OCI-LY7 (cell line): ENCODE measurements around the gene KEL. TPM values are rescaled to one million over a fixed set of nuclear protein-coding genes. Genes with fewer than 3 reads are reported as not detected.

Experiments used
- BruUV-seq: library from RNA; stranded (reverse); fragments of 400-500 nt; replicated peaks from 2 replicates; lab custom pipeline; 2021; lab: Mats Ljungman, UMichigan
- CTCF ChIA-PET: fragments of 300-600 bp; sonication (Branson Sonifier 250); formaldehyde crosslinking; loops from one replicate; lab custom pipeline; 2022; ENCODE audit warnings: antibody characterized with exemption; ENCODE audit not compliant: unreplicated experiment; lab: Charles Lee
- POLR2A ChIA-PET: fragments of 300-600 bp; sonication (Branson Sonifier 250); formaldehyde crosslinking; loops from one replicate; lab custom pipeline; 2022; ENCODE audit warnings: antibody characterized with exemption; lab: Charles Lee
- DNase-seq: peaks from one replicate; pipeline ENCODE4 v3.0.0-alpha.2; 2015; ENCODE audit warnings: low spot score
- H2AFZ ChIP-seq: fragments of 200-600 bp; sonication (generic), shearing (Covaris generic); 2 replicates; pipeline ENCODE4 v1.6.1; 2014; ENCODE audit warnings: mild to moderate bottlenecking, antibody characterized with exemption, low read length, moderate library complexity
- H3K27ac ChIP-seq: fragments of 200-600 bp; sonication (generic); 2 replicates; pipeline ENCODE4 v1.5.1; 2014; ENCODE audit warnings: mixed run types, low read depth, mild to moderate bottlenecking, moderate library complexity, low read length, inconsistent platforms; ENCODE audit not compliant: poor library complexity, severe bottlenecking
- H3K36me3 ChIP-seq: fragments of 200-600 bp; sonication (generic); 2 replicates; pipeline ENCODE4 v1.6.1; 2014; ENCODE audit warnings: mild to moderate bottlenecking, antibody characterized with exemption, low read length, moderate library complexity, mixed read lengths; ENCODE audit not compliant: insufficient read depth
- H3K4me1 ChIP-seq: fragments of 200-600 bp; sonication (generic); 2 replicates; pipeline ENCODE4 v1.5.1; 2014; ENCODE audit warnings: mild to moderate bottlenecking, low read length; ENCODE audit not compliant: insufficient read depth, poor library complexity, severe bottlenecking
- H3K4me2 ChIP-seq: fragments of 200-600 bp; sonication (generic); 2 replicates; pipeline ENCODE4 v1.6.1; 2014; ENCODE audit warnings: mild to moderate bottlenecking, low read length
- H3K4me3 ChIP-seq: fragments of 200-600 bp; sonication (generic); 2 replicates; pipeline ENCODE4 v1.5.1; 2014; ENCODE audit warnings: mild to moderate bottlenecking, low read depth, low read length; ENCODE audit not compliant: poor library complexity, severe bottlenecking
- H3K79me2 ChIP-seq: fragments of 200-600 bp; sonication (generic); 2 replicates; pipeline ENCODE4 v1.6.1; 2016; ENCODE audit warnings: low read depth, mild to moderate bottlenecking, low read length, moderate library complexity, mixed read lengths; ENCODE audit not compliant: insufficient read depth
- H3K9me2 ChIP-seq: fragments of 200-600 bp; sonication (generic); 2 replicates; pipeline ENCODE4 v1.6.1; 2016; ENCODE audit warnings: mild to moderate bottlenecking, low read length, mixed read lengths; ENCODE audit not compliant: insufficient read depth
- H3K9me3 ChIP-seq: fragments of 200-600 bp; sonication (generic); 2 replicates; pipeline ENCODE4 v1.6.1; 2014; ENCODE audit warnings: mild to moderate bottlenecking, mixed run types, low read length, mixed read lengths
- H4K20me1 ChIP-seq: fragments of 200-600 bp; sonication (generic); 2 replicates; pipeline ENCODE4 v1.6.1; 2014; ENCODE audit warnings: mild to moderate bottlenecking, antibody characterized with exemption, low read length, moderate library complexity, mixed read lengths; ENCODE audit not compliant: insufficient read depth
- CTCF ChIP-seq: fragments of 200-600 bp; sonication (generic); conservative IDR thresholded peaks from 2 replicates; pipeline ENCODE4 v1.5.1; 2014; ENCODE audit warnings: mild to moderate bottlenecking, antibody characterized with exemption, low read length, moderate library complexity, mixed read lengths
- EZH2phosphoT487 ChIP-seq: fragments of 200-600 bp; sonication (generic); IDR thresholded peaks from 2 replicates; pipeline ENCODE4 v1.6.1; 2018; ENCODE audit warnings: low read depth, borderline replicate concordance, mild to moderate bottlenecking, mixed run types, antibody characterized with exemption, low read length, moderate library complexity, mixed read lengths
- intact Hi-C: fragments of 100-400 bp; cut with micrococcal nuclease; formaldehyde crosslinking; loops from one replicate; pipeline ENCODE4 v1.10.0; 2022; ENCODE audit not compliant: unreplicated experiment
- total RNA-seq, 2 experiments: library from RNA; depleted of rRNA in 1 of 2; stranded (reverse); fragments of >200 nt in 1 of 2; shearing (Covaris generic) in 1 of 2; gene quantifications; 2 replicates each; pipeline ENCODE4 v1.2.3, GENCODE V29; 2014 to 2022

The KEL gene
- total RNA-seq, 2 experiments from 2014 or later: 1.5 to 2.2 TPM

GRCh38 chr7:142969183-142969582 is 7.0 kb upstream of the KEL start:
- TF ChIP-seq CTCF (no peak), EZH2phosphoT487 (no peak)
- Histone ChIP-seq H3K9me2 (no peaks in the 10 kb centered on the region), H3K4me3 (no peak overlapping the region), H3K36me3 (no peaks in the 10 kb centered on the region), H3K4me1 (no peaks in the 10 kb centered on the region), H4K20me1 (no peaks in the 10 kb centered on the region), H3K9me3 (no peaks in the 10 kb centered on the region), H3K4me2 (no peak overlapping the region), H3K27ac (no peak overlapping the region), H3K79me2 (no peaks in the 10 kb centered on the region), H2AFZ (no peak overlapping the region)
- intact Hi-C loops: no loop called here
- no peak for DNase-seq
- ChIA-PET POLR2A (no interaction called here), CTCF (no interaction called here)
- BruUV-seq: no TSS peak

GRCh38 chr7:142968229-142968628 is 6.1 kb upstream of the KEL start:
- no peaks in the 10 kb centered on the region for H4K20me1 ChIP-seq
- H3K4me3 ChIP-seq: no peak overlapping the region
- no peak overlapping the region for H3K27ac ChIP-seq
- H3K9me2 ChIP-seq: no peaks in the 10 kb centered on the region
- no peak for DNase-seq
- no peaks in the 10 kb centered on the region for H3K4me1 ChIP-seq
- no peaks in the 10 kb centered on the region for H3K79me2 ChIP-seq
- BruUV-seq: no TSS peak
- TF ChIP-seq EZH2phosphoT487 (no peak), CTCF (no peak)
- POLR2A ChIA-PET: no interaction called here
- no peak overlapping the region for H2AFZ ChIP-seq
- no peaks in the 10 kb centered on the region for H3K36me3 ChIP-seq
- no peak overlapping the region for H3K4me2 ChIP-seq
- no peaks in the 10 kb centered on the region for H3K9me3 ChIP-seq
- CTCF ChIA-PET: no interaction called here
- intact Hi-C loops: no loop called here

GRCh38 chr7:142964502-142965246 is 2.5 kb upstream of the KEL start:
- Histone ChIP-seq H3K36me3 (no peaks in the 10 kb centered on the region), H3K4me1 (no peaks in the 10 kb centered on the region), H3K9me2 (no peaks in the 10 kb centered on the region), H3K79me2 (no peaks in the 10 kb centered on the region), H3K27ac (no peak overlapping the region), H2AFZ (no peak overlapping the region), H3K4me3 (no peak overlapping the region), H3K9me3 (no peaks in the 10 kb centered on the region), H4K20me1 (no peaks in the 10 kb centered on the region), H3K4me2 (no peak overlapping the region)
- no peak for TF ChIP-seq CTCF
- TF ChIP-seq EZH2phosphoT487: no peak
- DNase-seq: no peak
- intact Hi-C loops: no loop called here
- ChIA-PET POLR2A (interaction anchor here (0.6 to 0.8 kb wide), 2 partner anchors 9 to 11 kb away, joined by 3 to 6 read pairs; no protein-coding TSS in a partner anchor), CTCF (no interaction called here)
- no TSS peak for BruUV-seq
